ENCODE data around the gene NCK1.
"Not testable (repeated sequence)": the region's sequence is repeated elsewhere in the genome, so short reads cannot be mapped to it uniquely, and the experiment has no call there.

Gene NCK1

GRCh38 chr3:136954251-136954650, 92.2 kb downstream of the NCK1 start:
- no peak for DNase-seq

- DNase-seq: no peak
Measured at GRCh38 chr3:136954980-136955780, 93.2 kb downstream of the NCK1 start.

GRCh38 chr3:136955813-136956212, 93.8 kb downstream of the NCK1 start:
- no peak for DNase-seq

GRCh38 chr3:136956971-136957370, 95.0 kb downstream of the NCK1 start:
- DNase-seq: no peak

GRCh38 chr3:136957751-136958288, 95.8 kb downstream of the NCK1 start, which contains the start of gene IL20RB:
Gene IL20RB (plus strand): TSS chr3:136957983. CDS start chr3:136958114, 131 bp downstream.
- no peak for DNase-seq

GRCh38 chr3:136958939-136959338, 96.9 kb downstream of the NCK1 start:
- DNase-seq: no peak

- DNase-seq: no peak
Measured at GRCh38 chr3:136959599-136959998, 97.6 kb downstream of the NCK1 start.

GRCh38 chr3:136960838-136961836, 99.1 kb downstream of the NCK1 start:
- no peak for DNase-seq

GRCh38 chr3:136962927-136963326, 100.9 kb downstream of the NCK1 start:
- DNase-seq: no peak

- DNase-seq: peak; percentile 3
Measured at GRCh38 chr3:136969539-136969938, 107.5 kb downstream of the NCK1 start.

GRCh38 chr3:136973352-136973751, 111.3 kb downstream of the NCK1 start:
- no peak for DNase-seq

GRCh38 chr3:136974670-136975069, 112.7 kb downstream of the NCK1 start:
- DNase-seq: no peak

GRCh38 chr3:136979204-136979603, 117.2 kb downstream of the NCK1 start:
- DNase-seq: no peak

- DNase-seq: no peak
Measured at GRCh38 chr3:136979684-136980083, 117.7 kb downstream of the NCK1 start.

GRCh38 chr3:136982033-136982432, 120.0 kb downstream of the NCK1 start:
- DNase-seq: no peak

GRCh38 chr3:136982520-136983138, 120.6 kb downstream of the NCK1 start:
- no peak for DNase-seq

- DNase-seq: no peak
Measured at GRCh38 chr3:136984837-136985236, 122.8 kb downstream of the NCK1 start.

GRCh38 chr3:136987398-136987980, 125.5 kb downstream of the NCK1 start:
- DNase-seq: not testable (repeated sequence)

GRCh38 chr3:136988651-136989050, 126.6 kb downstream of the NCK1 start:
- DNase-seq: no peak

- DNase-seq: no peak
Measured at GRCh38 chr3:136989781-136990524, 127.9 kb downstream of the NCK1 start.

- DNase-seq: no peak
Measured at GRCh38 chr3:136990826-136991225, 128.8 kb downstream of the NCK1 start.

GRCh38 chr3:136992115-136992514, 130.1 kb downstream of the NCK1 start:
- DNase-seq: no peak

All from NCI-H2029 treated with DMSO at 0.1 percent for 48 hours (cell line).